ENCODE measurements around the gene SRSF10. TPM values are rescaled to one million over a fixed set of nuclear protein-coding genes. Genes with fewer than 3 reads are reported as not detected.

Gene SRSF10
- total and polyA plus RNA-seq, 9 donors: 77.4 to 141 (median 107) TPM

Other genes with a start within 250 kb of the SRSF10 start
- 25.6 TPM for gene ELOA, start 236.9 kb downstream of the SRSF10 start, total RNA-seq
- gene ELOA, start 236.9 kb downstream of the SRSF10 start, polyA plus RNA-seq (ENCODE audit: insufficient read depth in 1 of 8, insufficient read length in 8 of 8, low replicate concordance in 1 of 8): 10 to 100 TPM; 21.5 to 32.0 (median 27.5) TPM
- gene PITHD1, start 201.9 kb downstream of the SRSF10 start, total RNA-seq: 42.6 TPM
- gene PITHD1, start 201.9 kb downstream of the SRSF10 start, polyA plus RNA-seq (ENCODE audit: insufficient read depth in 1 of 8, insufficient read length in 8 of 8, low replicate concordance in 1 of 8): 10 to 100 TPM; 33.4 to 44.5 (median 37.8) TPM
- 23.5 TPM for gene LYPLA2, start 189.2 kb downstream of the SRSF10 start, total RNA-seq
- 10 to 100 TPM; 35.0 to 42.9 (median 37.1) TPM for gene LYPLA2, start 189.2 kb downstream of the SRSF10 start, polyA plus RNA-seq (ENCODE audit: insufficient read depth in 1 of 8, insufficient read length in 8 of 8, low replicate concordance in 1 of 8)
- 27.4 TPM for gene GALE, start 179.6 kb downstream of the SRSF10 start, total RNA-seq
- 10 to 100 TPM; 19.5 to 27.8 (median 22.7) TPM for gene GALE, start 179.6 kb downstream of the SRSF10 start, polyA plus RNA-seq (ENCODE audit: insufficient read depth in 1 of 8, insufficient read length in 8 of 8, low replicate concordance in 1 of 8)
- 33.7 TPM for gene HMGCL, start 154.9 kb downstream of the SRSF10 start, total RNA-seq
- gene HMGCL, start 154.9 kb downstream of the SRSF10 start, polyA plus RNA-seq (ENCODE audit: insufficient read depth in 1 of 8, insufficient read length in 8 of 8, low replicate concordance in 1 of 8): 10 to 100 TPM; 21.3 to 29.6 (median 22.6) TPM
- 20.4 TPM for gene FUCA1, start 112.0 kb downstream of the SRSF10 start, total RNA-seq
- gene FUCA1, start 112.0 kb downstream of the SRSF10 start, polyA plus RNA-seq (ENCODE audit: insufficient read depth in 1 of 8, insufficient read length in 8 of 8, low replicate concordance in 1 of 8): 10 to 100 TPM; 12.7 to 17.7 (median 13.6) TPM
- gene CNR2, start 67.0 kb downstream of the SRSF10 start, total RNA-seq: under 0.01 TPM
- gene CNR2, start 67.0 kb downstream of the SRSF10 start, polyA plus RNA-seq (ENCODE audit: insufficient read depth in 1 of 8, insufficient read length in 8 of 8, low replicate concordance in 1 of 8): under 1 TPM in 7 of 8 donors, not detected in 1; 0.03 to 0.12 (median 0.05) TPM
- 82.9 TPM for gene PNRC2, start 20.5 kb downstream of the SRSF10 start, total RNA-seq
- 100 to 1,000 TPM in 7 of 8 donors, 10 to 100 TPM in 1; 98.3 to 131 (median 109) TPM for gene PNRC2, start 20.5 kb downstream of the SRSF10 start, polyA plus RNA-seq (ENCODE audit: insufficient read depth in 1 of 8, insufficient read length in 8 of 8, low replicate concordance in 1 of 8)
- 302 TPM for gene MYOM3, start 131.8 kb upstream of the SRSF10 start, total RNA-seq
- 100 to 1,000 TPM; 255 to 555 (median 374) TPM for gene MYOM3, start 131.8 kb upstream of the SRSF10 start, polyA plus RNA-seq (ENCODE audit: insufficient read depth in 1 of 8, insufficient read length in 8 of 8, low replicate concordance in 1 of 8)
- gene IL22RA1, start 162.8 kb upstream of the SRSF10 start, total RNA-seq: not detected
- 1 to 10 TPM in 1 of 8 donors, under 1 TPM in 5, not detected in 2; 0.05 to 3.2 (median 0.56) TPM for gene IL22RA1, start 162.8 kb upstream of the SRSF10 start, polyA plus RNA-seq (ENCODE audit: insufficient read depth in 1 of 8, insufficient read length in 8 of 8, low replicate concordance in 1 of 8)
- gene IFNLR1, start 207.0 kb upstream of the SRSF10 start, total RNA-seq: 0.04 TPM
- gene IFNLR1, start 207.0 kb upstream of the SRSF10 start, polyA plus RNA-seq (ENCODE audit: insufficient read depth in 1 of 8, insufficient read length in 8 of 8, low replicate concordance in 1 of 8): 1 to 10 TPM in 1 of 8 donors, under 1 TPM in 6, not detected in 1; 0.06 to 1.1 (median 0.21) TPM

All from muscle of leg (tissue), 9 donors.